OCI-LY7 (cell line): Measurements from ENCODE around the gene CHN2. TPM values are rescaled to one million over a fixed set of nuclear protein-coding genes. Genes with fewer than 3 reads are reported as not detected.

Source experiments
- BruUV-seq: library from RNA; stranded (reverse); fragments of 400-500 nt; replicated peaks from 2 replicates; lab custom pipeline; 2021; lab: Mats Ljungman, UMichigan
- CTCF ChIA-PET: fragments of 300-600 bp; sonication (Branson Sonifier 250); formaldehyde crosslinking; loops from one replicate; lab custom pipeline; 2022; ENCODE audit warnings: antibody characterized with exemption; ENCODE audit not compliant: unreplicated experiment; lab: Charles Lee
- POLR2A ChIA-PET: fragments of 300-600 bp; sonication (Branson Sonifier 250); formaldehyde crosslinking; loops from one replicate; lab custom pipeline; 2022; ENCODE audit warnings: antibody characterized with exemption; lab: Charles Lee
- DNase-seq: peaks from one replicate; pipeline ENCODE4 v3.0.0-alpha.2; 2015; ENCODE audit warnings: low spot score
- H2AFZ ChIP-seq: fragments of 200-600 bp; sonication (generic), shearing (Covaris generic); 2 replicates; pipeline ENCODE4 v1.6.1; 2014; ENCODE audit warnings: mild to moderate bottlenecking, antibody characterized with exemption, low read length, moderate library complexity
- H3K27ac ChIP-seq: fragments of 200-600 bp; sonication (generic); 2 replicates; pipeline ENCODE4 v1.5.1; 2014; ENCODE audit warnings: mixed run types, low read depth, mild to moderate bottlenecking, moderate library complexity, low read length, inconsistent platforms; ENCODE audit not compliant: poor library complexity, severe bottlenecking
- H3K36me3 ChIP-seq: fragments of 200-600 bp; sonication (generic); 2 replicates; pipeline ENCODE4 v1.6.1; 2014; ENCODE audit warnings: mild to moderate bottlenecking, antibody characterized with exemption, low read length, moderate library complexity, mixed read lengths; ENCODE audit not compliant: insufficient read depth
- H3K4me1 ChIP-seq: fragments of 200-600 bp; sonication (generic); 2 replicates; pipeline ENCODE4 v1.5.1; 2014; ENCODE audit warnings: mild to moderate bottlenecking, low read length; ENCODE audit not compliant: insufficient read depth, poor library complexity, severe bottlenecking
- H3K4me2 ChIP-seq: fragments of 200-600 bp; sonication (generic); 2 replicates; pipeline ENCODE4 v1.6.1; 2014; ENCODE audit warnings: mild to moderate bottlenecking, low read length
- H3K4me3 ChIP-seq: fragments of 200-600 bp; sonication (generic); 2 replicates; pipeline ENCODE4 v1.5.1; 2014; ENCODE audit warnings: mild to moderate bottlenecking, low read depth, low read length; ENCODE audit not compliant: poor library complexity, severe bottlenecking
- H3K79me2 ChIP-seq: fragments of 200-600 bp; sonication (generic); 2 replicates; pipeline ENCODE4 v1.6.1; 2016; ENCODE audit warnings: low read depth, mild to moderate bottlenecking, low read length, moderate library complexity, mixed read lengths; ENCODE audit not compliant: insufficient read depth
- H3K9me2 ChIP-seq: fragments of 200-600 bp; sonication (generic); 2 replicates; pipeline ENCODE4 v1.6.1; 2016; ENCODE audit warnings: mild to moderate bottlenecking, low read length, mixed read lengths; ENCODE audit not compliant: insufficient read depth
- H3K9me3 ChIP-seq: fragments of 200-600 bp; sonication (generic); 2 replicates; pipeline ENCODE4 v1.6.1; 2014; ENCODE audit warnings: mild to moderate bottlenecking, mixed run types, low read length, mixed read lengths
- H4K20me1 ChIP-seq: fragments of 200-600 bp; sonication (generic); 2 replicates; pipeline ENCODE4 v1.6.1; 2014; ENCODE audit warnings: mild to moderate bottlenecking, antibody characterized with exemption, low read length, moderate library complexity, mixed read lengths; ENCODE audit not compliant: insufficient read depth
- EZH2phosphoT487 ChIP-seq: fragments of 200-600 bp; sonication (generic); IDR thresholded peaks from 2 replicates; pipeline ENCODE4 v1.6.1; 2018; ENCODE audit warnings: low read depth, borderline replicate concordance, mild to moderate bottlenecking, mixed run types, antibody characterized with exemption, low read length, moderate library complexity, mixed read lengths
- intact Hi-C: fragments of 100-400 bp; cut with micrococcal nuclease; formaldehyde crosslinking; loops from one replicate; pipeline ENCODE4 v1.10.0; 2022; ENCODE audit not compliant: unreplicated experiment
- total RNA-seq, 2 experiments: library from RNA; depleted of rRNA in 1 of 2; stranded (reverse); fragments of >200 nt in 1 of 2; shearing (Covaris generic) in 1 of 2; gene quantifications; 2 replicates each; pipeline ENCODE4 v1.2.3, GENCODE V29; 2014 to 2022
- TF ChIP-seq, protein P1 (sequence below): fragments of 200-600 bp; sonication (generic); conservative IDR thresholded peaks from 2 replicates; pipeline ENCODE4 v1.5.1; 2014; ENCODE audit warnings: mild to moderate bottlenecking, antibody characterized with exemption, low read length, moderate library complexity, mixed read lengths

The CHN2 gene
- total RNA-seq, 2 experiments from 2014 or later, result not detected

DNA sequence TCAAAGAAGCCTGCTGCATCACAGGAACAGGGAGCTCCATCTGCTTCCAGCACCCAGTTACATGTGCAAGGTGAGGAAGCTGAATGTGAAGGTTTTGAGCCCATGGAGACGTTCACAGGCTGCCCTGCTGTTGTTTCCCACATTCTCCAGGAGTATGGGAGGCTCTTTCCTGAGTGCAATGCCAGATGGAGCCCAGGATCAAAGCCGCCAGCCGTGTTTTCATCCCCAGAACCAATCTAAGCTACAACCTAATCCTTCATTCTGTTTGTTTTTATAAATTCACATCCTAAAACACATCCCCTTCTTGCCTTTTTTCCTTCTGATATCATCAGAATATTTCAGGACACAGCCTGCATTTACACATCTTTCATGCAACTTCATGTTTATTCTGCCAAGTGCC, 270.2 kb downstream of the CHN2 start:
- Histone ChIP-seq H2AFZ (no peak overlapping the region), H3K27ac (no peak overlapping the region), H4K20me1 (no peaks in the 10 kb centered on the region), H3K4me2 (no peak overlapping the region), H3K79me2 (no peaks in the 10 kb centered on the region), H3K36me3 (no peaks in the 10 kb centered on the region), H3K9me3 (no peaks in the 10 kb centered on the region), H3K4me3 (no peak overlapping the region), H3K4me1 (no peaks in the 10 kb centered on the region), H3K9me2 (no peaks in the 10 kb centered on the region)
- CTCF ChIA-PET, result interaction anchor here (0.6 kb wide), 1 partner anchor 427 kb away, joined by 3 read pairs; no protein-coding TSS in a partner anchor
- no peak for DNase-seq
- POLR2A ChIA-PET, result interaction anchor here (0.6 to 1.3 kb wide), 3 partner anchors 11 to 588 kb away, joined by 3 to 4 read pairs (median 3); no protein-coding TSS in a partner anchor
- intact Hi-C loops, result no loop called here
- BruUV-seq, result no TSS peak
- TF ChIP-seq, protein P1, sequence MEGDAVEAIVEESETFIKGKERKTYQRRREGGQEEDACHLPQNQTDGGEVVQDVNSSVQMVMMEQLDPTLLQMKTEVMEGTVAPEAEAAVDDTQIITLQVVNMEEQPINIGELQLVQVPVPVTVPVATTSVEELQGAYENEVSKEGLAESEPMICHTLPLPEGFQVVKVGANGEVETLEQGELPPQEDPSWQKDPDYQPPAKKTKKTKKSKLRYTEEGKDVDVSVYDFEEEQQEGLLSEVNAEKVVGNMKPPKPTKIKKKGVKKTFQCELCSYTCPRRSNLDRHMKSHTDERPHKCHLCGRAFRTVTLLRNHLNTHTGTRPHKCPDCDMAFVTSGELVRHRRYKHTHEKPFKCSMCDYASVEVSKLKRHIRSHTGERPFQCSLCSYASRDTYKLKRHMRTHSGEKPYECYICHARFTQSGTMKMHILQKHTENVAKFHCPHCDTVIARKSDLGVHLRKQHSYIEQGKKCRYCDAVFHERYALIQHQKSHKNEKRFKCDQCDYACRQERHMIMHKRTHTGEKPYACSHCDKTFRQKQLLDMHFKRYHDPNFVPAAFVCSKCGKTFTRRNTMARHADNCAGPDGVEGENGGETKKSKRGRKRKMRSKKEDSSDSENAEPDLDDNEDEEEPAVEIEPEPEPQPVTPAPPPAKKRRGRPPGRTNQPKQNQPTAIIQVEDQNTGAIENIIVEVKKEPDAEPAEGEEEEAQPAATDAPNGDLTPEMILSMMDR, result no peak
- TF ChIP-seq EZH2phosphoT487, result no peak

DNA sequence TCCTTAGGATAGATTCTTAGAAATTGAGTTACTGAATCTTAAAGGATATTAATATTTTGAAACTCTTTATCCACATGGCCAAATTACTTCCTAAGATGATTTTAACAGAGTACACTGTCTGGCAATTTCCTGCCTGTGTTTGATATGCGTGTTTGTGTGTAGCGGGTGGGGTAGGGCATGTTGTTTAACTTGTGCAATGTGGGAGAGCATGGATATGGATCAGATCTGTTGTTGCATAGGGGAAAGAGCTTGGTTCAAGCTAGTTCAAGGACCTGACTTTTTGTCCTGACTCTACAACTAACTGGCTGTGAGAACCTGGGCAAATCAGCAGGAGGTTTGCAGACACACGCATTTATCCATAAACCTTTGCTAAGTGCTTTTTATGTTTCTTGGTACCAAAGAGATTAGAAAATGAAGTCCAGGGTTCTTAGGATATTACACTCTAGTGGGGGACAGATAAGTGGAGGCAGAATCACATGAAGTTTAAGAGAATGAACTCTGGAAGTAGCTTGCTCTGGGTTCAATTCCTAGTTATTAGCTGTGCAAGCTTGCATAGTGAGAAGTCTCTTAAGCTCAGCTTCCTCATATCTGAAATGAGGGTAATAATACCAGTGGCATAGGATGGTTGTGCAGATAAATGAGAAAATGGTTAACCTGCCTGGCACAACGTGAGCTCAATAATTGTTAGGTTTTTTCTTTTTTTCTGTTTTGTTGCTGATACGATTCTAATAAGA, 272.8 kb downstream of the CHN2 start:
- H4K20me1 ChIP-seq, result no peaks in the 10 kb centered on the region
- no peaks in the 10 kb centered on the region for H3K36me3 ChIP-seq
- BruUV-seq, result no TSS peak
- no peaks in the 10 kb centered on the region for H3K4me1 ChIP-seq
- ChIA-PET CTCF (no interaction called here), POLR2A (interaction anchor here (0.6 kb wide), 1 partner anchor 979 kb away, joined by 3 read pairs; no protein-coding TSS in a partner anchor)
- no peak overlapping the region for H2AFZ ChIP-seq
- intact Hi-C loops, result no loop called here
- H3K4me3 ChIP-seq, result no peak overlapping the region
- H3K9me3 ChIP-seq, result no peaks in the 10 kb centered on the region
- TF ChIP-seq, protein P1, result no peak
- TF ChIP-seq EZH2phosphoT487, result no peak
- H3K4me2 ChIP-seq, result no peak overlapping the region
- H3K9me2 ChIP-seq, result no peaks in the 10 kb centered on the region
- no peaks in the 10 kb centered on the region for H3K79me2 ChIP-seq
- no peak overlapping the region for H3K27ac ChIP-seq
- DNase-seq, result no peak

DNA sequence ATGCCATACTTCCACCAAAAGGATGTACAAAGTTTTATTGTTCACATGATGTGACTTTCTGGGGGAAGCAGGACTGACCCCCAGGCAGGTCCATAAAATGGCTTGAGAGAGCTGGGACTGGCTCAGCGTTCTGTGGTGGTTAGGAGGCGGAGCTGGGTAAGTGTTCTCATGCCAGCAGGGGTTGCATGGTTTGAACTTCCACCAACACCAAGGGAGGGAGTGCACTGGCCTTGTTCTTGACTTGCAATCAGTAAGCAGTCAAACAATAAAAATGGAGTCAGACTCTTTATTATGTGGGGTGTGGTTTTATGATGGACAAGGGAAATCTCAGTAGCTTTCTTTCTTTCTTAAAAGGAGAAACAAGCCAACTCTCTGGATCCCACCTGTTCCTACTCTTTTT, 273.6 kb downstream of the CHN2 start:
- Histone ChIP-seq H3K9me3 (no peaks in the 10 kb centered on the region), H3K9me2 (no peaks in the 10 kb centered on the region), H3K27ac (no peak overlapping the region), H4K20me1 (no peaks in the 10 kb centered on the region), H2AFZ (no peak overlapping the region), H3K4me3 (no peak overlapping the region), H3K36me3 (no peaks in the 10 kb centered on the region), H3K4me2 (no peak overlapping the region), H3K79me2 (no peaks in the 10 kb centered on the region), H3K4me1 (no peaks in the 10 kb centered on the region)
- no peak for DNase-seq
- BruUV-seq, result no TSS peak
- intact Hi-C loops, result no loop called here
- CTCF ChIA-PET, result no interaction called here
- TF ChIP-seq, protein P1, result no peak
- no peak for TF ChIP-seq EZH2phosphoT487
- POLR2A ChIA-PET, result interaction anchor here (0.6 kb wide), 1 partner anchor 980 kb away, joined by 3 read pairs; no protein-coding TSS in a partner anchor
